Measurements from ENCODE around the gene ZNF341. TPM values are rescaled to one million over a fixed set of nuclear protein-coding genes. Genes with fewer than 3 reads are reported as not detected.

Gene ZNF341
- polyA plus RNA-seq, 2 donors, result 2.6 to 4.5 TPM

- no peaks in the 10 kb centered on the region for H3K36me3 ChIP-seq (ENCODE audit: control insufficient read depth in 2 of 2, insufficient read depth in 2 of 2, low read length in 1 of 2)
- no peak overlapping the region for H3K4me3 ChIP-seq (ENCODE audit: low read depth in 1 of 2, low read length in 2 of 2)
- H3K27me3 ChIP-seq (ENCODE audit: control insufficient read depth in 1 of 2, insufficient read depth in 2 of 2, low read length in 2 of 2), result no peaks in the 10 kb centered on the region
- 47 to 51% methylated on average over 11 of the region's 11 CpGs for WGBS, 2 donors
- H3K27ac ChIP-seq (ENCODE audit: low read depth in 2 of 2, low read length in 1 of 2), result peak overlapping the region; percentile 37 to 55
- H3K9me3 ChIP-seq (ENCODE audit: control insufficient read depth in 2 of 2, insufficient read depth in 1 of 2, low read depth in 1 of 2, low read length in 1 of 2), result no peaks in the 10 kb centered on the region
- H3K4me1 ChIP-seq (ENCODE audit: control insufficient read depth in 2 of 2, insufficient read depth in 2 of 2, low read length in 1 of 2), result peaks cover 6% of the 10 kb centered on the region in 2 donors
Observed at GRCh38 chr20:33832103-33832804, 100.5 kb downstream of the ZNF341 start.

- no peaks in the 10 kb centered on the region for H3K36me3 ChIP-seq (ENCODE audit: control insufficient read depth in 2 of 2, insufficient read depth in 2 of 2, low read length in 1 of 2)
- H3K27ac ChIP-seq (ENCODE audit: low read depth in 2 of 2, low read length in 1 of 2), result no peak overlapping the region
- H3K9me3 ChIP-seq (ENCODE audit: control insufficient read depth in 2 of 2, insufficient read depth in 1 of 2, low read depth in 1 of 2, low read length in 1 of 2), result no peaks in the 10 kb centered on the region
- H3K4me1 ChIP-seq (ENCODE audit: control insufficient read depth in 2 of 2, insufficient read depth in 2 of 2, low read length in 1 of 2), result peaks cover 8% of the 10 kb centered on the region in 2 donors
- no peak overlapping the region for H3K4me3 ChIP-seq (ENCODE audit: low read depth in 1 of 2, low read length in 2 of 2)
- WGBS, 2 donors, result 27 to 47% methylated on average over 1 of the region's 1 CpG
- no peaks in the 10 kb centered on the region for H3K27me3 ChIP-seq (ENCODE audit: control insufficient read depth in 1 of 2, insufficient read depth in 2 of 2, low read length in 2 of 2)
Observed at GRCh38 chr20:33833333-33833732, 101.5 kb downstream of the ZNF341 start.

GRCh38 chr20:33835615-33836172 is 103.9 kb downstream of the ZNF341 start:
- 74 to 80% methylated on average over 9 of the region's 9 CpGs for WGBS, 2 donors
- H3K9me3 ChIP-seq (ENCODE audit: control insufficient read depth in 2 of 2, insufficient read depth in 1 of 2, low read depth in 1 of 2, low read length in 1 of 2), result no peaks in the 10 kb centered on the region
- no peak overlapping the region for H3K4me3 ChIP-seq (ENCODE audit: low read depth in 1 of 2, low read length in 2 of 2)
- H3K4me1 ChIP-seq (ENCODE audit: control insufficient read depth in 2 of 2, insufficient read depth in 2 of 2, low read length in 1 of 2), result peaks cover 13% of the 10 kb centered on the region in 2 donors
- H3K36me3 ChIP-seq (ENCODE audit: control insufficient read depth in 2 of 2, insufficient read depth in 2 of 2, low read length in 1 of 2), result no peaks in the 10 kb centered on the region
- H3K27ac ChIP-seq (ENCODE audit: low read depth in 2 of 2, low read length in 1 of 2), result no peak overlapping the region
- no peaks in the 10 kb centered on the region for H3K27me3 ChIP-seq (ENCODE audit: control insufficient read depth in 1 of 2, insufficient read depth in 2 of 2, low read length in 2 of 2)

- Histone ChIP-seq H3K4me1 (ENCODE audit: control insufficient read depth in 2 of 2, insufficient read depth in 2 of 2, low read length in 1 of 2) (peaks cover 13 to 15% of the 10 kb centered on the region in 2 donors), H3K9me3 (ENCODE audit: control insufficient read depth in 2 of 2, insufficient read depth in 1 of 2, low read depth in 1 of 2, low read length in 1 of 2) (no peaks in the 10 kb centered on the region), H3K27me3 (ENCODE audit: control insufficient read depth in 1 of 2, insufficient read depth in 2 of 2, low read length in 2 of 2) (no peaks in the 10 kb centered on the region), H3K36me3 (ENCODE audit: control insufficient read depth in 2 of 2, insufficient read depth in 2 of 2, low read length in 1 of 2) (no peaks in the 10 kb centered on the region), H3K4me3 (ENCODE audit: low read depth in 1 of 2, low read length in 2 of 2) (no peak overlapping the region), H3K27ac (ENCODE audit: low read depth in 2 of 2, low read length in 1 of 2) (no peak overlapping the region)
- WGBS, 2 donors, result 72 to 76% methylated on average over 2 of the region's 2 CpGs
Observed at GRCh38 chr20:33836277-33836676, 104.5 kb downstream of the ZNF341 start.

- Histone ChIP-seq H3K27ac (ENCODE audit: low read depth in 2 of 2, low read length in 1 of 2) (no peak overlapping the region), H3K9me3 (ENCODE audit: control insufficient read depth in 2 of 2, insufficient read depth in 1 of 2, low read depth in 1 of 2, low read length in 1 of 2) (no peaks in the 10 kb centered on the region), H3K4me1 (ENCODE audit: control insufficient read depth in 2 of 2, insufficient read depth in 2 of 2, low read length in 1 of 2) (peaks cover 14 to 19% of the 10 kb centered on the region in 2 donors), H3K4me3 (ENCODE audit: low read depth in 1 of 2, low read length in 2 of 2) (no peak overlapping the region), H3K36me3 (ENCODE audit: control insufficient read depth in 2 of 2, insufficient read depth in 2 of 2, low read length in 1 of 2) (no peaks in the 10 kb centered on the region), H3K27me3 (ENCODE audit: control insufficient read depth in 1 of 2, insufficient read depth in 2 of 2, low read length in 2 of 2) (no peaks in the 10 kb centered on the region)
- 89 to 93% methylated on average over 5 of the region's 5 CpGs for WGBS, 2 donors
Observed at GRCh38 chr20:33837096-33837830, 105.5 kb downstream of the ZNF341 start.

GRCh38 chr20:33838035-33838864 is 106.5 kb downstream of the ZNF341 start:
- H3K36me3 ChIP-seq (ENCODE audit: control insufficient read depth in 2 of 2, insufficient read depth in 2 of 2, low read length in 1 of 2), result no peaks in the 10 kb centered on the region
- 63 to 70% methylated on average over 8 of the region's 8 CpGs for WGBS, 2 donors
- H3K4me1 ChIP-seq (ENCODE audit: control insufficient read depth in 2 of 2, insufficient read depth in 2 of 2, low read length in 1 of 2), result peaks cover 20 to 22% of the 10 kb centered on the region in 2 donors
- no peaks in the 10 kb centered on the region for H3K9me3 ChIP-seq (ENCODE audit: control insufficient read depth in 2 of 2, insufficient read depth in 1 of 2, low read depth in 1 of 2, low read length in 1 of 2)
- no peaks in the 10 kb centered on the region for H3K27me3 ChIP-seq (ENCODE audit: control insufficient read depth in 1 of 2, insufficient read depth in 2 of 2, low read length in 2 of 2)
- H3K4me3 ChIP-seq (ENCODE audit: low read depth in 1 of 2, low read length in 2 of 2), result no peak overlapping the region
- peak overlapping the region in 1 of 2 donors; percentile 8 for H3K27ac ChIP-seq (ENCODE audit: low read depth in 2 of 2, low read length in 1 of 2)

- Histone ChIP-seq H3K4me3 (ENCODE audit: low read depth in 1 of 2, low read length in 2 of 2) (no peak overlapping the region), H3K27me3 (ENCODE audit: control insufficient read depth in 1 of 2, insufficient read depth in 2 of 2, low read length in 2 of 2) (no peaks in the 10 kb centered on the region), H3K9me3 (ENCODE audit: control insufficient read depth in 2 of 2, insufficient read depth in 1 of 2, low read depth in 1 of 2, low read length in 1 of 2) (no peaks in the 10 kb centered on the region), H3K4me1 (ENCODE audit: control insufficient read depth in 2 of 2, insufficient read depth in 2 of 2, low read length in 1 of 2) (peaks cover 20 to 22% of the 10 kb centered on the region in 2 donors), H3K36me3 (ENCODE audit: control insufficient read depth in 2 of 2, insufficient read depth in 2 of 2, low read length in 1 of 2) (no peaks in the 10 kb centered on the region), H3K27ac (ENCODE audit: low read depth in 2 of 2, low read length in 1 of 2) (no peak overlapping the region)
- 55 to 63% methylated on average over 3 of the region's 3 CpGs for WGBS, 2 donors
Observed at GRCh38 chr20:33839591-33839990, 107.8 kb downstream of the ZNF341 start.

GRCh38 chr20:33840160-33840559 is 108.4 kb downstream of the ZNF341 start:
- Histone ChIP-seq H3K4me3 (ENCODE audit: low read depth in 1 of 2, low read length in 2 of 2) (no peak overlapping the region), H3K27me3 (ENCODE audit: control insufficient read depth in 1 of 2, insufficient read depth in 2 of 2, low read length in 2 of 2) (no peaks in the 10 kb centered on the region), H3K9me3 (ENCODE audit: control insufficient read depth in 2 of 2, insufficient read depth in 1 of 2, low read depth in 1 of 2, low read length in 1 of 2) (no peaks in the 10 kb centered on the region), H3K36me3 (ENCODE audit: control insufficient read depth in 2 of 2, insufficient read depth in 2 of 2, low read length in 1 of 2) (no peaks in the 10 kb centered on the region), H3K4me1 (ENCODE audit: control insufficient read depth in 2 of 2, insufficient read depth in 2 of 2, low read length in 1 of 2) (peaks cover 20 to 22% of the 10 kb centered on the region in 2 donors), H3K27ac (ENCODE audit: low read depth in 2 of 2, low read length in 1 of 2) (no peak overlapping the region)
- 87% methylated on average over 7 of the region's 7 CpGs for WGBS, 2 donors

- Histone ChIP-seq H3K27me3 (ENCODE audit: control insufficient read depth in 1 of 2, insufficient read depth in 2 of 2, low read length in 2 of 2) (no peaks in the 10 kb centered on the region), H3K27ac (ENCODE audit: low read depth in 2 of 2, low read length in 1 of 2) (no peak overlapping the region), H3K4me3 (ENCODE audit: low read depth in 1 of 2, low read length in 2 of 2) (no peak overlapping the region), H3K4me1 (ENCODE audit: control insufficient read depth in 2 of 2, insufficient read depth in 2 of 2, low read length in 1 of 2) (peaks cover 20% of the 10 kb centered on the region in 2 donors), H3K9me3 (ENCODE audit: control insufficient read depth in 2 of 2, insufficient read depth in 1 of 2, low read depth in 1 of 2, low read length in 1 of 2) (no peaks in the 10 kb centered on the region), H3K36me3 (ENCODE audit: control insufficient read depth in 2 of 2, insufficient read depth in 2 of 2, low read length in 1 of 2) (no peaks in the 10 kb centered on the region)
- WGBS, 2 donors, result 42 to 57% methylated on average over 4 of the region's 4 CpGs
Observed at GRCh38 chr20:33840759-33841435, 109.1 kb downstream of the ZNF341 start.
